Thyroid gland (tissue), 4 donors: ENCODE measurements around the gene ZNF688. TPM values are rescaled to one million over a fixed set of nuclear protein-coding genes. Genes with fewer than 3 reads are reported as not detected.

Source experiments
- DNase-seq, 2 donors: peaks; one replicate each; pipeline ENCODE4 v3.0.0-alpha.2; 2019
- H3K27ac ChIP-seq, 3 donors: fragments of 200-600 bp; sonication (generic); 1 replicate in 2 of 3; 2 replicates in 1 of 3; pipeline ENCODE4 v1.5.1; 2016 to 2019; ENCODE audit warnings: mild to moderate bottlenecking in 1 of 3, moderate library complexity in 1 of 3
- H3K27me3 ChIP-seq: fragments of 200-600 bp; sonication (generic); one replicate; pipeline ENCODE4 v1.5.1; 2019
- H3K36me3 ChIP-seq, 2 donors: fragments of 200-600 bp; sonication (generic); one replicate each; pipeline ENCODE4 v1.5.1; 2016 to 2019
- H3K4me1 ChIP-seq, 2 donors: fragments of 200-600 bp; sonication (generic); one replicate each; pipeline ENCODE4 v1.5.1; 2017 to 2019
- H3K4me3 ChIP-seq, 3 donors: fragments of 200-600 bp; sonication (generic); replicated peaks in 1 of 3; 1 replicate in 2 of 3; 2 replicates in 1 of 3; pipeline ENCODE4 v1.5.1; 2016; ENCODE audit warnings: mild to moderate bottlenecking in 1 of 3
- H3K9me3 ChIP-seq: fragments of 200-600 bp; sonication (generic); one replicate; pipeline ENCODE4 v1.5.1; 2017
- POLR2A ChIP-seq, 2 donors: fragments of 450-650 bp; IDR thresholded peaks; one replicate each; pipeline ENCODE4 v1.6.1; 2017; ENCODE audit warnings: antibody characterized with exemption in 2 of 2, mild to moderate bottlenecking in 2 of 2, moderate library complexity in 1 of 2
- WGBS, 2 donors: methylation state at CpG; one replicate each; pipeline ENCODE4 v1.1.5; 2017; 5-methylcytosine and 5-hydroxymethylcytosine counted together
- intact Hi-C: fragments of 100-400 bp; cut with DNase I; formaldehyde crosslinking; loops from one replicate; pipeline ENCODE4 v1.15.1; 2023
- total RNA-seq, 4 donors: library from RNA; depleted of rRNA; stranded (reverse); fragments of >200 nt; gene quantifications; one replicate each; pipeline ENCODE4 v1.2.3, GENCODE V29; 2016
- TF ChIP-seq, protein P1 (sequence below), 6 experiments: fragments of 200-600 bp in 3 of 6; fragments of 450-650 bp in 3 of 6; sonication (generic) in 3 of 6; IDR thresholded peaks; one replicate each; pipeline ENCODE4 v1.5.1; 2016 to 2019; ENCODE audit warnings: antibody characterized with exemption in 6 of 6, mild to moderate bottlenecking in 2 of 6, inconsistent platforms in 1 of 6, moderate library complexity in 1 of 6

The ZNF688 gene
- total RNA-seq, 4 donors from 2014 or later, result 10.6 to 26.1 (median 16.5) TPM

- Histone ChIP-seq H3K4me1 (peaks cover 10 to 12% of the 10 kb centered on the region in 2 donors), H3K27me3 (no peaks in the 10 kb centered on the region), H3K27ac (peak overlapping the region in 1 of 3 donors; percentile 65), H3K36me3 (no peaks in the 10 kb centered on the region), H3K9me3 (no peaks in the 10 kb centered on the region), H3K4me3 (peak overlapping the region in 1 of 3 donors; percentile 37)
- intact Hi-C loops, result no loop called here
- 93 to 96% methylated on average over 14 of the region's 14 CpGs for WGBS, 2 donors
- no peak for TF ChIP-seq POLR2A (IDR thresholded peaks at IDR 0.05)
- TF ChIP-seq, protein P1, sequence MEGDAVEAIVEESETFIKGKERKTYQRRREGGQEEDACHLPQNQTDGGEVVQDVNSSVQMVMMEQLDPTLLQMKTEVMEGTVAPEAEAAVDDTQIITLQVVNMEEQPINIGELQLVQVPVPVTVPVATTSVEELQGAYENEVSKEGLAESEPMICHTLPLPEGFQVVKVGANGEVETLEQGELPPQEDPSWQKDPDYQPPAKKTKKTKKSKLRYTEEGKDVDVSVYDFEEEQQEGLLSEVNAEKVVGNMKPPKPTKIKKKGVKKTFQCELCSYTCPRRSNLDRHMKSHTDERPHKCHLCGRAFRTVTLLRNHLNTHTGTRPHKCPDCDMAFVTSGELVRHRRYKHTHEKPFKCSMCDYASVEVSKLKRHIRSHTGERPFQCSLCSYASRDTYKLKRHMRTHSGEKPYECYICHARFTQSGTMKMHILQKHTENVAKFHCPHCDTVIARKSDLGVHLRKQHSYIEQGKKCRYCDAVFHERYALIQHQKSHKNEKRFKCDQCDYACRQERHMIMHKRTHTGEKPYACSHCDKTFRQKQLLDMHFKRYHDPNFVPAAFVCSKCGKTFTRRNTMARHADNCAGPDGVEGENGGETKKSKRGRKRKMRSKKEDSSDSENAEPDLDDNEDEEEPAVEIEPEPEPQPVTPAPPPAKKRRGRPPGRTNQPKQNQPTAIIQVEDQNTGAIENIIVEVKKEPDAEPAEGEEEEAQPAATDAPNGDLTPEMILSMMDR (IDR thresholded peaks at IDR 0.05), result no peak
- DNase-seq, result no peak
Measured at GRCh38 chr16:30562021-30562420, 9.5 kb downstream of the ZNF688 start.

DNA sequence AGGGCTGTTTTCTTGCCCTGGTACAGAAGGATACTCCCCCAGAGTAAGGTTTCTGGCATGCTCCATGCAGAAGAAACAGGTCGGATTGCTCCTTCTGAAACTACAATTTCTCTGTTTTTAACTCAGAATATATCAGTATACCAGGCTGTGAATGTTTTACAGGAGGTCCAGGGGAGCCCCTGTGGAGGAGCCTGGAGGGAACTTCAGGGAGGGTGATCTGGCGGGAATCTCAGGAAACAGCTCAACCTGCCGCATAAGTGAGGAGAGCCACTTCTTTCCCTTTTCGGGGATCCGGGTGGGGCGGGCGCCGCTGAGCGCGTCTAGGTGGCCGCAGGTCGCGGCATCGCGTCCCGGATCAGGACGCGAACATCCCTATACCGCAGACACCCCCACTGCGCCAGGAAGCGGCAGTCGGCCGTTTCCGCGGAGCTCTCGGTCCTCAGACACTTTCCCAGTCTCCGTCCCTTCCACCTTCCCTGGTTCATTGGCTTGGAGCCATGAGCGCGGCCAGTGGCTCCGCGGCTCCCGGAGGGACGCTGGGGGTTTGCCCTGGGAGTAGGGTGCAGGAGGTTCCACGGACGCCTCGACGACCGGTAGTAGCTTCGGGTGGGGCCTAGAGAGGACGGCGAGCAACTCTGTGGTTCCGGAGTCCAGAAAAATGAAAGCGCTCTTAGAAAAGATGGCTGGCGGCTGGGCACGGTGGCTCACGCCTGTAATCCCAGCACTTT is 10.3 kb downstream of the ZNF688 start:
- peak; percentile 40 to 52 for DNase-seq
- WGBS, 2 donors, result 17 to 18% methylated on average over 25 to 46 of the region's 46 CpGs
- intact Hi-C loops, result no loop called here
- Histone ChIP-seq H3K4me3 (peak overlapping the region in 2 of 3 donors; percentile 33 to 37), H3K9me3 (no peaks in the 10 kb centered on the region), H3K27me3 (no peaks in the 10 kb centered on the region), H3K27ac (peak overlapping the region; percentile 49 to 65 (median 62)), H3K4me1 (peaks cover 11 to 16% of the 10 kb centered on the region in 2 donors), H3K36me3 (no peaks in the 10 kb centered on the region)
- TF ChIP-seq, protein P1 (IDR thresholded peaks at IDR 0.05), result no peak
- no peak for TF ChIP-seq POLR2A (IDR thresholded peaks at IDR 0.05)

GRCh38 chr16:30559690-30560089 is 11.8 kb downstream of the ZNF688 start:
- H3K27me3 ChIP-seq, result no peaks in the 10 kb centered on the region
- TF ChIP-seq, protein P1 (IDR thresholded peaks at IDR 0.05), result no peak
- no peak for TF ChIP-seq POLR2A (IDR thresholded peaks at IDR 0.05)
- intact Hi-C loops, result no loop called here
- peaks cover 11% of the 10 kb centered on the region in 2 donors for H3K36me3 ChIP-seq
- no peak overlapping the region for H3K4me3 ChIP-seq
- peaks cover 11 to 16% of the 10 kb centered on the region in 2 donors for H3K4me1 ChIP-seq
- no peaks in the 10 kb centered on the region for H3K9me3 ChIP-seq
- no peak overlapping the region for H3K27ac ChIP-seq
- DNase-seq, result no peak
- WGBS, 2 donors, result 91 to 95% methylated on average over 6 of the region's 6 CpGs

GRCh38 chr16:30558789-30559377 is 12.6 kb downstream of the ZNF688 start:
- peaks cover 11 to 16% of the 10 kb centered on the region in 2 donors for H3K4me1 ChIP-seq
- H3K27ac ChIP-seq, result peak overlapping the region in 2 of 3 donors; percentile 37 to 42
- 88 to 90% methylated on average over 21 of the region's 21 CpGs for WGBS, 2 donors
- H3K4me3 ChIP-seq, result no peak overlapping the region
- intact Hi-C loops, result no loop called here
- DNase-seq, result no peak
- no peaks in the 10 kb centered on the region for H3K9me3 ChIP-seq
- H3K36me3 ChIP-seq, result peaks cover 11% of the 10 kb centered on the region in 2 donors
- no peak for TF ChIP-seq POLR2A (IDR thresholded peaks at IDR 0.05)
- TF ChIP-seq, protein P1 (IDR thresholded peaks at IDR 0.05), result no peak
- no peaks in the 10 kb centered on the region for H3K27me3 ChIP-seq
